WTC11 (cell line): ENCODE data around the gene TMTC3.

Experiments used
- CBFB ChIP-seq: sonication (generic); formaldehyde crosslinking; IDR thresholded peaks from 2 replicates; pipeline ENCODE4 v1.8.1; 2022; ENCODE audit warnings: mild to moderate bottlenecking, low read depth, missing genetic modification reagents
- CREM ChIP-seq: sonication (generic); formaldehyde crosslinking; IDR thresholded peaks from 2 replicates; pipeline ENCODE4 v1.8.1; 2022; ENCODE audit warnings: mild to moderate bottlenecking, missing genetic modification reagents, moderate library complexity
- RELA ChIP-seq: sonication (generic); formaldehyde crosslinking; IDR thresholded peaks from 2 replicates; pipeline ENCODE4 v1.8.1; 2022; ENCODE audit warnings: missing genetic modification reagents, mild to moderate bottlenecking, borderline replicate concordance
- SP1 ChIP-seq: sonication (generic); formaldehyde crosslinking; conservative IDR thresholded peaks from 2 replicates; pipeline ENCODE4 v1.8.1; 2022; ENCODE audit warnings: missing genetic modification reagents
- ZNF232 ChIP-seq: sonication (generic); formaldehyde crosslinking; IDR thresholded peaks from 2 replicates; pipeline ENCODE4 v1.8.0; 2022; ENCODE audit warnings: mild to moderate bottlenecking, missing genetic modification reagents
- ZNF263 ChIP-seq: sonication (generic); formaldehyde crosslinking; IDR thresholded peaks from 2 replicates; pipeline ENCODE4 v1.8.1; 2022; ENCODE audit warnings: low read depth, mild to moderate bottlenecking, moderate library complexity, missing genetic modification reagents
- TF ChIP-seq, protein P1 (sequence below): fragments of 200-600 bp; IDR thresholded peaks from 2 replicates; pipeline ENCODE4 v1.8.0; 2022; ENCODE audit warnings: antibody characterized with exemption
- TF ChIP-seq, protein P2 (sequence below): sonication (generic); formaldehyde crosslinking; IDR thresholded peaks from 2 replicates; pipeline ENCODE4 v1.8.0; 2023; ENCODE audit warnings: missing genetic modification reagents
- TF ChIP-seq, protein P3 (sequence below): sonication (generic); formaldehyde crosslinking; IDR thresholded peaks from 2 replicates; pipeline ENCODE4 v1.8.1; 2023; ENCODE audit warnings: mild to moderate bottlenecking, missing genetic modification reagents, moderate library complexity
- TF ChIP-seq, protein P4 (sequence below): sonication (generic); formaldehyde crosslinking; conservative IDR thresholded peaks from 2 replicates; pipeline ENCODE4 v1.8.1; 2022; ENCODE audit warnings: mild to moderate bottlenecking, missing genetic modification reagents
- TF ChIP-seq, protein P5 (sequence below): sonication (generic); formaldehyde crosslinking; IDR thresholded peaks from 2 replicates; pipeline ENCODE4 v1.8.1; 2022; ENCODE audit warnings: low read depth, missing genetic modification reagents, borderline replicate concordance
- TF ChIP-seq, protein P6 (sequence below): sonication (generic); formaldehyde crosslinking; IDR thresholded peaks from 2 replicates; pipeline ENCODE4 v1.8.1; 2022; ENCODE audit warnings: missing genetic modification reagents, borderline replicate concordance

- TF ChIP-seq, protein P1, sequence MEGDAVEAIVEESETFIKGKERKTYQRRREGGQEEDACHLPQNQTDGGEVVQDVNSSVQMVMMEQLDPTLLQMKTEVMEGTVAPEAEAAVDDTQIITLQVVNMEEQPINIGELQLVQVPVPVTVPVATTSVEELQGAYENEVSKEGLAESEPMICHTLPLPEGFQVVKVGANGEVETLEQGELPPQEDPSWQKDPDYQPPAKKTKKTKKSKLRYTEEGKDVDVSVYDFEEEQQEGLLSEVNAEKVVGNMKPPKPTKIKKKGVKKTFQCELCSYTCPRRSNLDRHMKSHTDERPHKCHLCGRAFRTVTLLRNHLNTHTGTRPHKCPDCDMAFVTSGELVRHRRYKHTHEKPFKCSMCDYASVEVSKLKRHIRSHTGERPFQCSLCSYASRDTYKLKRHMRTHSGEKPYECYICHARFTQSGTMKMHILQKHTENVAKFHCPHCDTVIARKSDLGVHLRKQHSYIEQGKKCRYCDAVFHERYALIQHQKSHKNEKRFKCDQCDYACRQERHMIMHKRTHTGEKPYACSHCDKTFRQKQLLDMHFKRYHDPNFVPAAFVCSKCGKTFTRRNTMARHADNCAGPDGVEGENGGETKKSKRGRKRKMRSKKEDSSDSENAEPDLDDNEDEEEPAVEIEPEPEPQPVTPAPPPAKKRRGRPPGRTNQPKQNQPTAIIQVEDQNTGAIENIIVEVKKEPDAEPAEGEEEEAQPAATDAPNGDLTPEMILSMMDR, result no peak
- no peak for TF ChIP-seq CREM (CRISPR knock-in tag)
- TF ChIP-seq SP1 (CRISPR knock-in tag), result no peak
- no peak for TF ChIP-seq ZNF232
- TF ChIP-seq ZNF263, result no peak
- TF ChIP-seq, protein P2, sequence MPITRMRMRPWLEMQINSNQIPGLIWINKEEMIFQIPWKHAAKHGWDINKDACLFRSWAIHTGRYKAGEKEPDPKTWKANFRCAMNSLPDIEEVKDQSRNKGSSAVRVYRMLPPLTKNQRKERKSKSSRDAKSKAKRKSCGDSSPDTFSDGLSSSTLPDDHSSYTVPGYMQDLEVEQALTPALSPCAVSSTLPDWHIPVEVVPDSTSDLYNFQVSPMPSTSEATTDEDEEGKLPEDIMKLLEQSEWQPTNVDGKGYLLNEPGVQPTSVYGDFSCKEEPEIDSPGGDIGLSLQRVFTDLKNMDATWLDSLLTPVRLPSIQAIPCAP (CRISPR knock-in tag), result no peak
- no peak for TF ChIP-seq CBFB (CRISPR knock-in tag)
- TF ChIP-seq, protein P3, sequence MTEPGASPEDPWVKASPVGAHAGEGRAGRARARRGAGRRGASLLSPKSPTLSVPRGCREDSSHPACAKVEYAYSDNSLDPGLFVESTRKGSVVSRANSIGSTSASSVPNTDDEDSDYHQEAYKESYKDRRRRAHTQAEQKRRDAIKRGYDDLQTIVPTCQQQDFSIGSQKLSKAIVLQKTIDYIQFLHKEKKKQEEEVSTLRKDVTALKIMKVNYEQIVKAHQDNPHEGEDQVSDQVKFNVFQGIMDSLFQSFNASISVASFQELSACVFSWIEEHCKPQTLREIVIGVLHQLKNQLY, result no peak
- TF ChIP-seq, protein P4, sequence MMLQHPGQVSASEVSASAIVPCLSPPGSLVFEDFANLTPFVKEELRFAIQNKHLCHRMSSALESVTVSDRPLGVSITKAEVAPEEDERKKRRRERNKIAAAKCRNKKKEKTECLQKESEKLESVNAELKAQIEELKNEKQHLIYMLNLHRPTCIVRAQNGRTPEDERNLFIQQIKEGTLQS (CRISPR knock-in tag), result no peak
- TF ChIP-seq, protein P5, sequence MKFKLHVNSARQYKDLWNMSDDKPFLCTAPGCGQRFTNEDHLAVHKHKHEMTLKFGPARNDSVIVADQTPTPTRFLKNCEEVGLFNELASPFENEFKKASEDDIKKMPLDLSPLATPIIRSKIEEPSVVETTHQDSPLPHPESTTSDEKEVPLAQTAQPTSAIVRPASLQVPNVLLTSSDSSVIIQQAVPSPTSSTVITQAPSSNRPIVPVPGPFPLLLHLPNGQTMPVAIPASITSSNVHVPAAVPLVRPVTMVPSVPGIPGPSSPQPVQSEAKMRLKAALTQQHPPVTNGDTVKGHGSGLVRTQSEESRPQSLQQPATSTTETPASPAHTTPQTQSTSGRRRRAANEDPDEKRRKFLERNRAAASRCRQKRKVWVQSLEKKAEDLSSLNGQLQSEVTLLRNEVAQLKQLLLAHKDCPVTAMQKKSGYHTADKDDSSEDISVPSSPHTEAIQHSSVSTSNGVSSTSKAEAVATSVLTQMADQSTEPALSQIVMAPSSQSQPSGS (CRISPR knock-in tag), result no peak
- TF ChIP-seq RELA (CRISPR knock-in tag), result no peak
- TF ChIP-seq, protein P6, sequence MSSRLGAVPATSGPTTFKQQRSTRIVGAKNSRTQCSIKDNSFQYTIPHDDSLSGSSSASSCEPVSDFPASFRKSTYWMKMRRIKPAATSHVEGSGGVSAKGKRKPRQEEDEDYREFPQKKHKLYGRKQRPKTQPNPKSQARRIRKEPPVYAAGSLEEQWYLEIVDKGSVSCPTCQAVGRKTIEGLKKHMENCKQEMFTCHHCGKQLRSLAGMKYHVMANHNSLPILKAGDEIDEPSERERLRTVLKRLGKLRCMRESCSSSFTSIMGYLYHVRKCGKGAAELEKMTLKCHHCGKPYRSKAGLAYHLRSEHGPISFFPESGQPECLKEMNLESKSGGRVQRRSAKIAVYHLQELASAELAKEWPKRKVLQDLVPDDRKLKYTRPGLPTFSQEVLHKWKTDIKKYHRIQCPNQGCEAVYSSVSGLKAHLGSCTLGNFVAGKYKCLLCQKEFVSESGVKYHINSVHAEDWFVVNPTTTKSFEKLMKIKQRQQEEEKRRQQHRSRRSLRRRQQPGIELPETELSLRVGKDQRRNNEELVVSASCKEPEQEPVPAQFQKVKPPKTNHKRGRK (CRISPR knock-in tag), result no peak
Measured at GRCh38 chr12:88228720-88229119, 86.6 kb downstream of the TMTC3 start.
